Upper lobe of left lung (tissue), 4 donors: ENCODE results near the gene GLS.

Source experiments
- CTCF ChIP-seq, 6 experiments: fragments of 450-650 bp in 4 of 6; fragments of 200-600 bp in 2 of 6; sonication (generic) in 2 of 6; IDR thresholded peaks; one replicate each; pipeline ENCODE4 v1.5.1; 2016 to 2019; ENCODE audit warnings: antibody characterized with exemption in 6 of 6
- POLR2A ChIP-seq, 4 donors: fragments of 450-650 bp; IDR thresholded peaks; one replicate each; pipeline ENCODE4 v1.5.1; 2016 to 2017; ENCODE audit warnings: antibody characterized with exemption in 4 of 4, mild to moderate bottlenecking in 2 of 4
- POLR2AphosphoS5 ChIP-seq, 2 donors: sonication (generic); formaldehyde crosslinking; IDR thresholded peaks; one replicate each; pipeline ENCODE4 v1.5.1; 2017; ENCODE audit warnings: antibody characterized with exemption in 2 of 2

GRCh38 chr2:190913725-190914124, 33.1 kb downstream of the GLS start:
- TF ChIP-seq CTCF (IDR thresholded peaks at IDR 0.05) (no peak), POLR2AphosphoS5 (IDR thresholded peaks at IDR 0.05) (no peak), POLR2A (IDR thresholded peaks at IDR 0.05) (no peak)
